Measurements from ENCODE around the gene SUPV3L1. TPM values are rescaled to one million over a fixed set of nuclear protein-coding genes. Genes with fewer than 3 reads are reported as not detected.

The SUPV3L1 gene
- total and polyA plus RNA-seq, 9 of the 15 experiments (the other 6 are each of a cell fraction or from before 2014, with no cell fraction given) = 45.2 to 156 (median 92.6) TPM

GRCh38 chr10:69202332-69202731 lies 22.3 kb downstream of the SUPV3L1 start (continued):
- TF ChIP-seq CEBPG (CRISPR knock-in tag; IDR thresholded peaks at IDR 0.05) (peak; percentile 69), CEBPG (tag; conservative IDR thresholded peaks at IDR 0.05 in 1 of 2, IDR thresholded peaks at IDR 0.05 in 1 of 2) (peak; percentile 85 to 94), CTCFL (IDR thresholded peaks at IDR 0.05; ENCODE audit: borderline replicate concordance, insufficient read depth, low read depth, low read length, poor library complexity, severe bottlenecking) (no peak), HMGXB4 (CRISPR knock-in tag; IDR thresholded peaks at IDR 0.05) (no peak), GTF2E2 (tag; IDR thresholded peaks at IDR 0.05) (peak; percentile 10; the same call in 1 of the 2 replicates), ZNF764 (CRISPR knock-in tag; IDR thresholded peaks at IDR 0.05; ENCODE audit: low read depth) (no peak), MITF (IDR thresholded peaks at IDR 0.05) (no peak), ZNF175 (CRISPR knock-in tag; IDR thresholded peaks at IDR 0.05; ENCODE audit: low read depth) (peak; percentile 93), HNRNPK (IDR thresholded peaks at IDR 0.05; ENCODE audit: low read depth, low read length, poor library complexity, severe bottlenecking) (no peak), EZH2 (IDR thresholded peaks at IDR 0.05; ENCODE audit: borderline replicate concordance, low read depth, low read length) (no peak), ZNF584 (CRISPR knock-in tag; IDR thresholded peaks at IDR 0.05; ENCODE audit: low read depth) (peak; percentile 81), CBX1 (IDR thresholded peaks at IDR 0.05; ENCODE audit: low read depth) (no peak), ZNF589 (CRISPR knock-in tag; IDR thresholded peaks at IDR 0.05; ENCODE audit: low read depth) (peak; percentile 88), SMARCE1 (IDR thresholded peaks at IDR 0.05) (no peak), KDM1A (IDR thresholded peaks at IDR 0.05) (no peak), E4F1 (CRISPR knock-in tag; IDR thresholded peaks at IDR 0.05; ENCODE audit: borderline replicate concordance) (no peak), MIER1 (IDR thresholded peaks at IDR 0.05; ENCODE audit: low read depth) (no peak), FOXJ2 (tag; IDR thresholded peaks at IDR 0.05) (peak; percentile 49; the same call in 1 of the 2 replicates), TCF7 (IDR thresholded peaks at IDR 0.05; ENCODE audit: borderline replicate concordance) (no peak), RB1 (IDR thresholded peaks at IDR 0.05; ENCODE audit: low read depth) (no peak)

Data from K562 (cell line).